ENCODE results near the gene CABP7. TPM values are rescaled to one million over a fixed set of nuclear protein-coding genes. Genes with fewer than 3 reads are reported as not detected.

CABP7 gene
- total and polyA plus RNA-seq, 2 of the 8 experiments (the other 6 are each of a cell fraction or from before 2014, with no cell fraction given), result 0.20 to 0.36 TPM

DNA sequence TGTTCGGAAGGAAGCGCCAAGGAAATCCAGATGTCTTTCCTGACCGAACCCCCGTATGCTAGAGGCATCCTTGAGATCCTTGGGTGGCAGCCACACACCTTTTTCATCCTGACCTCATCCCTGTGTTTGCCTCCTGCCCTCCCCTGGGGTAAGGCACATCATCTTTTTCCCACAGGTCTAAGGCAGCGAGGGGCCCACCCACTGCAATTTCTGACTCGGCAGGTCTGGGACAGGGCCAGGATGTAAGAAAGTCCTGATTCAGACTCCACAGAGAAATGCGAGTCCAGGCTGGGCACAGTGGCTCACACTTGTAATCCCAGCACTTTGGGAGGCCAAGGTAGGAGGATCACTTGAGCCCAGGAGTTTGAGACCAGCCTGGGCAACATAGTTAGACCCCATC is 36.5 kb downstream of the CABP7 start:
- no peak for FAIRE-seq
- Histone ChIP-seq H4K8ac (ENCODE audit: extremely low read depth, insufficient read depth, low read length) (peak overlapping the region; percentile 96; the same call in 1 of the 2 replicates), H2AK5ac (ENCODE audit: low read depth, low read length) (no peak overlapping the region), H2AFZ (ENCODE audit: low read length) (no peak overlapping the region), H3K14ac (ENCODE audit: insufficient read length) (no peak overlapping the region), H3K4me1 (replicated peaks in 1 of 4; ENCODE audit: control insufficient read depth in 3 of 4, insufficient read depth in 4 of 4, low read length in 3 of 4) (peaks cover 0 to 2% (median 0%) of the 10 kb centered on the region in 4 experiments; a peak in 2 of 7 replicates), H3K56ac (replicated peaks; ENCODE audit: insufficient read length, low read depth, low read length) (no peak overlapping the region), H4K5ac (ENCODE audit: insufficient read length, low read depth, low read length) (no peak overlapping the region), H3K23ac (ENCODE audit: insufficient read length) (no peak overlapping the region), H3K4ac (replicated peaks; ENCODE audit: insufficient read length, low read depth, low read length) (no peak overlapping the region), H3K23me2 (ENCODE audit: low read depth, low read length) (no peaks in the 10 kb centered on the region), H3K79me1 (ENCODE audit: low read depth, low read length) (no peaks in the 10 kb centered on the region), H3K9me3 (ENCODE audit: insufficient read depth in 2 of 2, low read depth in 1 of 2, low read length in 1 of 2) (no peaks in the 10 kb centered on the region), H4K91ac (replicated peaks; ENCODE audit: insufficient read length, low read length) (no peak overlapping the region), H2BK5ac (ENCODE audit: low read depth, low read length) (no peak overlapping the region), H2BK20ac (ENCODE audit: low read length) (no peak overlapping the region), H3K36me3 (ENCODE audit: control insufficient read depth in 2 of 4, insufficient read depth in 4 of 4, low read length in 3 of 4) (no peaks in the 10 kb centered on the region), H3K4me3 (ENCODE audit: extremely low read depth in 1 of 4, insufficient read depth in 2 of 4, low read depth in 3 of 4, low read length in 4 of 4) (no peak overlapping the region), H3K4me2 (ENCODE audit: insufficient read depth in 1 of 2, low read depth in 2 of 2, low read length in 2 of 2) (no peak overlapping the region), H2BK120ac (replicated peaks; ENCODE audit: low read depth, low read length) (no peak overlapping the region), H2BK15ac (ENCODE audit: low read length) (no peak overlapping the region), H3K18ac (ENCODE audit: extremely low read depth, low read length) (no peak overlapping the region), H3K27ac (ENCODE audit: low read depth, low read length) (no peak overlapping the region), H3K27me3 (replicated peaks in 1 of 4; ENCODE audit: control insufficient read depth in 3 of 4, extremely low read depth in 1 of 4, insufficient read depth in 3 of 4, low read length in 3 of 4) (no peaks in the 10 kb centered on the region), H4K20me1 (replicated peaks in 1 of 2; ENCODE audit: control insufficient read depth in 1 of 2, insufficient read depth in 2 of 2, low read length in 2 of 2) (peaks cover 0 to 1% of the 10 kb centered on the region in 2 experiments), H3K9ac (replicated peaks in 1 of 4; ENCODE audit: extremely low read depth in 1 of 4, low read depth in 3 of 4, low read length in 3 of 4) (no peak overlapping the region), H2BK12ac (ENCODE audit: low read depth, low read length) (no peak overlapping the region), H3K79me2 (ENCODE audit: control insufficient read depth in 1 of 2, insufficient read depth in 2 of 2, low read length in 2 of 2) (no peaks in the 10 kb centered on the region)
- DNase-seq (ENCODE audit: low read depth in 1 of 2, low spot score in 2 of 2), result no peak
- POLR2A ChIA-PET (ENCODE audit: partially characterized antibody), result no interaction called here
- CTCF ChIA-PET (ENCODE audit: partially characterized antibody), result interaction anchor here (1.0 to 1.5 kb wide), 4 partner anchors 16 to 131 kb away, joined by 3 to 4 read pairs (median 4); no protein-coding TSS in a partner anchor
- TF ChIP-seq, protein P1, sequence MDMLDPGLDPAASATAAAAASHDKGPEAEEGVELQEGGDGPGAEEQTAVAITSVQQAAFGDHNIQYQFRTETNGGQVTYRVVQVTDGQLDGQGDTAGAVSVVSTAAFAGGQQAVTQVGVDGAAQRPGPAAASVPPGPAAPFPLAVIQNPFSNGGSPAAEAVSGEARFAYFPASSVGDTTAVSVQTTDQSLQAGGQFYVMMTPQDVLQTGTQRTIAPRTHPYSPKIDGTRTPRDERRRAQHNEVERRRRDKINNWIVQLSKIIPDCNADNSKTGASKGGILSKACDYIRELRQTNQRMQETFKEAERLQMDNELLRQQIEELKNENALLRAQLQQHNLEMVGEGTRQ (IDR thresholded peaks at IDR 0.05; ENCODE audit: low read length), result no peak
- no peak for TF ChIP-seq BCL11A (IDR thresholded peaks at IDR 0.05; ENCODE audit: low read depth in 2 of 2, low read length in 2 of 2)
- TF ChIP-seq, protein P2, sequence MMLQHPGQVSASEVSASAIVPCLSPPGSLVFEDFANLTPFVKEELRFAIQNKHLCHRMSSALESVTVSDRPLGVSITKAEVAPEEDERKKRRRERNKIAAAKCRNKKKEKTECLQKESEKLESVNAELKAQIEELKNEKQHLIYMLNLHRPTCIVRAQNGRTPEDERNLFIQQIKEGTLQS (IDR thresholded peaks at IDR 0.05; ENCODE audit: insufficient read depth, low read depth, low read length), result no peak
- TF ChIP-seq EZH2 (IDR thresholded peaks at IDR 0.05; ENCODE audit: low read depth, low read length, severe bottlenecking), result no peak
- TF ChIP-seq POLR2A (IDR thresholded peaks at IDR 0.05; ENCODE audit: control extremely low read depth in 1 of 2, low read depth in 2 of 2, low read length in 2 of 2), result no peak
- 86% methylated on average over 7 of the region's 7 CpGs; no CpG with 5 or more reads in 1 of the 2 experiments for WGBS, 2 experiments (ENCODE audit: extremely low coverage in 1 of 2, insufficient coverage in 1 of 2, insufficient read length in 1 of 2, insufficient replicate concordance in 2 of 2, low coverage in 1 of 2, low lambda C conversion rate in 2 of 2, missing lambda C conversion rate in 1 of 2)

Measured in H1 (cell line).